ENCODE results near the gene SLC23A3. TPM values are rescaled to one million over a fixed set of nuclear protein-coding genes. Genes with fewer than 3 reads are reported as not detected.

SLC23A3 gene
- total and polyA plus RNA-seq, 3 donors from 2014 or later: 0.39 to 0.56 (median 0.42) TPM

DNA sequence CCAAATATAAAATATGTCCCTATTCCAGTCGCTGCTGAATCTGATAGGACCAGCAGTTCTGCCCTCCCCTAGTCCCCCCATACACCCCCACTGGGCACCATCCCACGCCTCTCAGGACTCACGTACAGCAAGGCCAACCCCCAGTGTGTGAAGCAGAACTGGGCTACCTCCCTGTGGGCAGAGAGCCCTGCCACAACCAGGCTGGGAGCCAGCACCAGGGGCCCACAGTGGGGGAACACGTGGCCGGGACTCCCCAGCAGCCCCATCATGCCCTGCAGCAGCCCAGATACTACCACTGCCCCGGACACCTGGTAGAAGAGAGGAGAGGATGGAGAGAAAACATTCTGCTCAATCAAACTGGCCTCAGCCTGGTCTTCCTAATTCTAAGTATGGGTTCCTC is 1.3 kb downstream of the SLC23A3 start:
- H3K27ac ChIP-seq: no peak overlapping the region
- TF ChIP-seq POLR2A (IDR thresholded peaks at IDR 0.05): no peak
- TF ChIP-seq, protein P1, sequence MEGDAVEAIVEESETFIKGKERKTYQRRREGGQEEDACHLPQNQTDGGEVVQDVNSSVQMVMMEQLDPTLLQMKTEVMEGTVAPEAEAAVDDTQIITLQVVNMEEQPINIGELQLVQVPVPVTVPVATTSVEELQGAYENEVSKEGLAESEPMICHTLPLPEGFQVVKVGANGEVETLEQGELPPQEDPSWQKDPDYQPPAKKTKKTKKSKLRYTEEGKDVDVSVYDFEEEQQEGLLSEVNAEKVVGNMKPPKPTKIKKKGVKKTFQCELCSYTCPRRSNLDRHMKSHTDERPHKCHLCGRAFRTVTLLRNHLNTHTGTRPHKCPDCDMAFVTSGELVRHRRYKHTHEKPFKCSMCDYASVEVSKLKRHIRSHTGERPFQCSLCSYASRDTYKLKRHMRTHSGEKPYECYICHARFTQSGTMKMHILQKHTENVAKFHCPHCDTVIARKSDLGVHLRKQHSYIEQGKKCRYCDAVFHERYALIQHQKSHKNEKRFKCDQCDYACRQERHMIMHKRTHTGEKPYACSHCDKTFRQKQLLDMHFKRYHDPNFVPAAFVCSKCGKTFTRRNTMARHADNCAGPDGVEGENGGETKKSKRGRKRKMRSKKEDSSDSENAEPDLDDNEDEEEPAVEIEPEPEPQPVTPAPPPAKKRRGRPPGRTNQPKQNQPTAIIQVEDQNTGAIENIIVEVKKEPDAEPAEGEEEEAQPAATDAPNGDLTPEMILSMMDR (IDR thresholded peaks at IDR 0.05): no peak
- intact Hi-C loops (cut with DNase I; ENCODE audit: low total_unique reads): no loop called here
- no peaks in the 10 kb centered on the region for H3K27me3 ChIP-seq
- H3K4me3 ChIP-seq: no peak overlapping the region
- no peak for DNase-seq
- 17 to 39% methylated on average over 1 to 6 of the region's 6 CpGs for WGBS, 2 donors
- no peaks in the 10 kb centered on the region for H3K9me3 ChIP-seq
- H3K36me3 ChIP-seq (ENCODE audit: low read depth, missing control alignments): no peaks in the 10 kb centered on the region
- peaks cover 7% of the 10 kb centered on the region for H3K4me1 ChIP-seq

DNA sequence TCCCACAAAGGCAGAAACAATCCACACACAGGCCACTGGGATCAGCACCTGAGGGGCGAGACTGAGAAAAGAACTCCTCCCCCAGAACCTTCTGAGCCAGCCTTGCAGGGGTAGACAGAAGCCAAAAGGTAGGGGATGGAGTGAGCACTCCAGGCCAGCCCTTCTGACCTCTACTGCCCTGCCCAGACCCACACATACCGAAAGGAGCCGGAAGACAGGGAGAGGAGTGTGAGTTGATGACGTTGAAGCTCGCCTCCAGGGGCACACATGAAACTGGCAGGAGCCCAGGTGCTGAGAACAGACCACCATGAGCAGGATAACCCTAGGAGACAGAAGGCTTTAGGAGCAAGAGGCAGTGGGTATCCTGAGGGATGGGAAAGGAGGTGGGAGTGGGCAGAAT is 1.8 kb downstream of the SLC23A3 start:
- no peak for DNase-seq
- Histone ChIP-seq H3K27me3 (no peaks in the 10 kb centered on the region), H3K4me1 (peaks cover 7% of the 10 kb centered on the region), H3K4me3 (no peak overlapping the region), H3K36me3 (ENCODE audit: low read depth, missing control alignments) (no peaks in the 10 kb centered on the region), H3K9me3 (no peaks in the 10 kb centered on the region), H3K27ac (no peak overlapping the region)
- intact Hi-C loops (cut with DNase I; ENCODE audit: low total_unique reads): no loop called here
- 59 to 62% methylated on average over 5 of the region's 5 CpGs for WGBS, 2 donors
- TF ChIP-seq POLR2A (IDR thresholded peaks at IDR 0.05): no peak
- TF ChIP-seq, protein P1 (IDR thresholded peaks at IDR 0.05): no peak

DNA sequence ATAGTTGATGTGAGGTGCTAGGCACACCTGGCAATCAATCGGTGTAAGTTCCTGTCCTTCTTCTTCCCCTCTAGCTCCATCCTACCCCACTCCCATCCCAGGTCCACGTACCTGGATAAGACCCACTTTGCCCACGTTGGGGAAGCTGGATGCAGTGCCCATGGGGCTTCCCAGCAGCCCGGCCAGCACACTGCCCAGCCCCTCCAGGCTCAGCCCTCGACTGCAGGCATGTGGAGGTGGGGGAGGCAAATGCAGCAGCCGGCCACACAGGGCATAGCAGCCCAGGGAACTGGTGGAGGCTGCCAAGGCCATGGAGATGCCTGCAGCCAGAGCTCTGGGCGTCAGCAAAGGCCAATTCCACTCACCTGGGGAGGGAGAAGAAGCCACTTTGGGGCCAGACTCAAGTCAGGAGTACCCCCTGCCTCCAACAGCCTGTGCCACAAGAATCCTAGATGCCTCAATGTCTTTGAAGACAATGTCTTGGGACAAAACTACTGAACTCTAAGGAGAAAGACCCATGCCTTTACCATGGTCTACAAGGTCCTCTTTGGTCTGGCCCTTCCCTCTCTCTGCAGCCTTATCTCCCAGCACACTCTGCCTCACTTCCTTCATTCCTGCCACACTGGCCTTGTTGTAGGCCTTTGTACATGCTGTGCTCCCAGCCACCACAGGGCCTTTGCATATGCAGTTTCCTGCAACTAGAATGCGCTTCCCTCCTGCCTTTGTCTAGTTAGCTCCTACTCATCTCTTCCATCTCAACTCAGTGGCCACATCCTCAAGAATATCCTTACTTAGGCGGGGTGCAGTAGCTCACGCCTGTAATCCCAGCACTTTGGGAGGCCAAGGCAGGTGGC is 4.5 kb downstream of the SLC23A3 start:
- TF ChIP-seq, protein P1 (IDR thresholded peaks at IDR 0.05): no peak
- TF ChIP-seq POLR2A (IDR thresholded peaks at IDR 0.05): no peak
- no peak overlapping the region for H3K4me3 ChIP-seq
- H3K36me3 ChIP-seq (ENCODE audit: low read depth, missing control alignments): no peaks in the 10 kb centered on the region
- H3K9me3 ChIP-seq: no peaks in the 10 kb centered on the region
- peaks cover 7% of the 10 kb centered on the region for H3K4me1 ChIP-seq
- H3K27ac ChIP-seq: no peak overlapping the region
- intact Hi-C loops (cut with DNase I; ENCODE audit: low total_unique reads): no loop called here
- WGBS, 2 donors: 79 to 81% methylated on average over 9 to 10 of the region's 10 CpGs
- no peaks in the 10 kb centered on the region for H3K27me3 ChIP-seq
- DNase-seq: no peak

DNA sequence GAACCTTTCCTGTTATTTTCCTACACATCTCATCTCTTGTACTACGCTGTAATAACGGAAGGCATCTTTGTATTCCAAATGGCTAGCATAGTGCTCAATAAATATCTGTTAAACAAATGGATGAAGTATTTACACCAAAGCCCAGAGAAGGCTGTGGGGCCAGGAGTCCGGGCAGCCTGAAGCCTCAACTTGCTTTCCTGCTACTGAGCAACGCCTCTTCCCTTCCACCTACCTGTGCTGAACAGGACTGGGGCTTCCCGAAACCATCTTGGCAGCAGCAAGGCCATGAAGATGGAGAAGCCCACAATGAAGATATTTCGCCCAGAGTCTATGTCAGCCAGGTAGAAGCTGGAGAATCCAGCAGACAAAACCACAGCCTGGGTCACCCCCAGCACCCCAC is 6.7 kb downstream of the SLC23A3 start:
- H3K4me1 ChIP-seq: peaks cover 3% of the 10 kb centered on the region
- intact Hi-C loops (cut with DNase I; ENCODE audit: low total_unique reads): loop anchor here (5.0 kb wide), 1 partner anchor 129 kb away; no protein-coding TSS in a partner anchor
- no peak for DNase-seq

More for the DNA sequence above, 6.7 kb downstream of the SLC23A3 start:
- no peaks in the 10 kb centered on the region for H3K27me3 ChIP-seq
- WGBS, 2 donors: 91 to 93% methylated on average over 6 of the region's 6 CpGs
- no peak overlapping the region for H3K4me3 ChIP-seq
- TF ChIP-seq, protein P1 (IDR thresholded peaks at IDR 0.05): no peak
- no peak for TF ChIP-seq POLR2A (IDR thresholded peaks at IDR 0.05)
- H3K27ac ChIP-seq: no peak overlapping the region
- no peaks in the 10 kb centered on the region for H3K9me3 ChIP-seq
- no peaks in the 10 kb centered on the region for H3K36me3 ChIP-seq (ENCODE audit: low read depth, missing control alignments)
